CD4-positive, alpha-beta T cell treated with Interleukin-10 for 1 hour (primary cell): ENCODE results near the gene POLR1A.
"Not testable (repeated sequence)": the region's sequence is repeated elsewhere in the genome, so short reads cannot be mapped to it uniquely, and the experiment has no call there.

ENCODE experiments used
- DNase-seq: peaks from one replicate; pipeline ENCODE4 v3.0.0-alpha.2; 2020

POLR1A gene

GRCh38 chr2:85995648-85996529, 109.8 kb downstream of the POLR1A start:
- no peak for DNase-seq

GRCh38 chr2:85994897-85995647, 110.6 kb downstream of the POLR1A start:
- DNase-seq = no peak

- DNase-seq = no peak
Observed at GRCh38 chr2:85994421-85994777, 111.3 kb downstream of the POLR1A start.

- DNase-seq = no peak
Observed at GRCh38 chr2:85992611-85993010, 113.1 kb downstream of the POLR1A start.

GRCh38 chr2:85992053-85992452, 113.6 kb downstream of the POLR1A start:
- DNase-seq = not testable (repeated sequence)

- DNase-seq = no peak
Observed at GRCh38 chr2:85990084-85990483, 115.6 kb downstream of the POLR1A start.

- no peak for DNase-seq
Observed at GRCh38 chr2:85989288-85989865, 116.3 kb downstream of the POLR1A start.

GRCh38 chr2:85988914-85989270, 116.8 kb downstream of the POLR1A start:
- DNase-seq = no peak

- no peak for DNase-seq
Observed at GRCh38 chr2:85988175-85988913, 117.3 kb downstream of the POLR1A start.

- no peak for DNase-seq
Observed at GRCh38 chr2:85987266-85988174, 118.2 kb downstream of the POLR1A start.

- no peak for DNase-seq
Observed at GRCh38 chr2:85986121-85986520, 119.6 kb downstream of the POLR1A start.

- no peak for DNase-seq
Observed at GRCh38 chr2:85984788-85985187, 120.9 kb downstream of the POLR1A start.

GRCh38 chr2:85983766-85984165, 121.9 kb downstream of the POLR1A start:
- DNase-seq = no peak

- no peak for DNase-seq
Observed at GRCh38 chr2:85981579-85982247, 124.0 kb downstream of the POLR1A start.

- no peak for DNase-seq
Observed at GRCh38 chr2:85978883-85979780, 126.6 kb downstream of the POLR1A start.

- no peak for DNase-seq
Observed at GRCh38 chr2:85976106-85976920, 129.4 kb downstream of the POLR1A start.

- DNase-seq = no peak
Observed at GRCh38 chr2:85975581-85975980, 130.1 kb downstream of the POLR1A start.

GRCh38 chr2:85974390-85974789, 131.3 kb downstream of the POLR1A start:
- no peak for DNase-seq

GRCh38 chr2:85972355-85972754, 133.3 kb downstream of the POLR1A start:
- no peak for DNase-seq
